ENCODE results near the gene SEMA5A.

Gene SEMA5A

GRCh38 chr5:9399094-9399493, 146.8 kb downstream of the SEMA5A start:
- no peak for DNase-seq (ENCODE audit: low read depth)

- DNase-seq (ENCODE audit: low read depth) = no peak
These were observed 147.6 kb downstream of the SEMA5A start for GRCh38 chr5:9398227-9398626.

- DNase-seq (ENCODE audit: low read depth) = no peak
These were observed 149.5 kb downstream of the SEMA5A start for GRCh38 chr5:9396285-9396770.

- no peak for DNase-seq (ENCODE audit: low read depth)
These were observed 150.2 kb downstream of the SEMA5A start for GRCh38 chr5:9395706-9396105.

- DNase-seq (ENCODE audit: low read depth) = no peak
These were observed 151.7 kb downstream of the SEMA5A start for GRCh38 chr5:9394221-9394620.

- DNase-seq (ENCODE audit: low read depth) = no peak
These were observed 153.2 kb downstream of the SEMA5A start for GRCh38 chr5:9392625-9393024.

GRCh38 chr5:9391080-9391479, 154.8 kb downstream of the SEMA5A start:
- DNase-seq (ENCODE audit: low read depth) = no peak

- DNase-seq (ENCODE audit: low read depth) = no peak
These were observed 155.8 kb downstream of the SEMA5A start for GRCh38 chr5:9390113-9390512.

- no peak for DNase-seq (ENCODE audit: low read depth)
These were observed 156.8 kb downstream of the SEMA5A start for GRCh38 chr5:9388941-9389674.

- no peak for DNase-seq (ENCODE audit: low read depth)
These were observed 158.0 kb downstream of the SEMA5A start for GRCh38 chr5:9387879-9388278.

- no peak for DNase-seq (ENCODE audit: low read depth)
These were observed 158.9 kb downstream of the SEMA5A start for GRCh38 chr5:9386945-9387344.

GRCh38 chr5:9382522-9382921, 163.4 kb downstream of the SEMA5A start:
- DNase-seq (ENCODE audit: low read depth) = no peak

GRCh38 chr5:9381464-9381863, 164.4 kb downstream of the SEMA5A start:
- no peak for DNase-seq (ENCODE audit: low read depth)

GRCh38 chr5:9380109-9380508, 165.8 kb downstream of the SEMA5A start:
- no peak for DNase-seq (ENCODE audit: low read depth)

GRCh38 chr5:9376363-9377117, 169.3 kb downstream of the SEMA5A start:
- DNase-seq (ENCODE audit: low read depth) = no peak

- DNase-seq (ENCODE audit: low read depth) = no peak
These were observed 170.1 kb downstream of the SEMA5A start for GRCh38 chr5:9375756-9376155.

GRCh38 chr5:9374025-9374424, 171.8 kb downstream of the SEMA5A start:
- DNase-seq (ENCODE audit: low read depth) = no peak

GRCh38 chr5:9373571-9373970, 172.3 kb downstream of the SEMA5A start:
- no peak for DNase-seq (ENCODE audit: low read depth)

GRCh38 chr5:9370256-9370655, 175.6 kb downstream of the SEMA5A start:
- DNase-seq (ENCODE audit: low read depth) = no peak

- no peak for DNase-seq (ENCODE audit: low read depth)
These were observed 180.4 kb downstream of the SEMA5A start for GRCh38 chr5:9365512-9365911.

GRCh38 chr5:9363449-9363848, 182.4 kb downstream of the SEMA5A start:
- no peak for DNase-seq (ENCODE audit: low read depth)

GRCh38 chr5:9363026-9363425, 182.8 kb downstream of the SEMA5A start:
- DNase-seq (ENCODE audit: low read depth) = no peak

GRCh38 chr5:9362600-9362999, 183.3 kb downstream of the SEMA5A start:
- no peak for DNase-seq (ENCODE audit: low read depth)
